ENCODE measurements around the gene RNF222.
"Not testable (repeated sequence)": the region's sequence is repeated elsewhere in the genome, so short reads cannot be mapped to it uniquely, and the experiment has no call there.

RNF222 gene

GRCh38 chr17:8405499-8406016 is 7.9 kb upstream of the RNF222 start:
- DNase-seq (no peak), ATAC-seq (replicated peaks) (no peak)
- no peaks in the 10 kb centered on the region for H3K9me3 Mint-ChIP-seq
- peaks cover 31 to 53% of the 10 kb centered on the region in 2 donors for H3K27me3 Mint-ChIP-seq
- peaks cover 0 to 4% of the 10 kb centered on the region in 2 donors for H3K4me1 Mint-ChIP-seq (ENCODE audit: low read depth in 2 of 2)
- peaks cover 6% of the 10 kb centered on the region for H3K36me3 Mint-ChIP-seq (ENCODE audit: insufficient read depth)
- H3K4me3 Mint-ChIP-seq, result no peak overlapping the region
- no peak overlapping the region for H3K27ac Mint-ChIP-seq

- Mint-ChIP-seq H3K9me3 (no peaks in the 10 kb centered on the region), H3K36me3 (ENCODE audit: insufficient read depth) (peaks cover 6% of the 10 kb centered on the region), H3K27ac (no peak overlapping the region), H3K27me3 (peaks cover 32 to 56% of the 10 kb centered on the region in 2 donors), H3K4me1 (ENCODE audit: low read depth in 2 of 2) (no peaks in the 10 kb centered on the region), H3K4me3 (no peak overlapping the region)
- DNase-seq, result no peak
- no peak for ATAC-seq (replicated peaks)
Measured at GRCh38 chr17:8402921-8403536, 5.4 kb upstream of the RNF222 start.

- Mint-ChIP-seq H3K27ac (no peak overlapping the region), H3K36me3 (ENCODE audit: insufficient read depth) (no peaks in the 10 kb centered on the region), H3K4me1 (ENCODE audit: low read depth in 2 of 2) (no peaks in the 10 kb centered on the region), H3K27me3 (peaks cover 39 to 71% of the 10 kb centered on the region in 2 donors), H3K9me3 (no peaks in the 10 kb centered on the region), H3K4me3 (no peak overlapping the region)
- ATAC-seq (replicated peaks), result no peak
- DNase-seq, result no peak
Measured at GRCh38 chr17:8401107-8401506, 3.5 kb upstream of the RNF222 start.

- ATAC-seq (replicated peaks) (no peak), DNase-seq (no peak)
- H3K4me1 Mint-ChIP-seq (ENCODE audit: low read depth in 2 of 2), result peaks cover 2 to 3% of the 10 kb centered on the region in 2 donors
- no peaks in the 10 kb centered on the region for H3K9me3 Mint-ChIP-seq
- peaks cover 39 to 59% of the 10 kb centered on the region in 2 donors for H3K27me3 Mint-ChIP-seq
- no peaks in the 10 kb centered on the region for H3K36me3 Mint-ChIP-seq (ENCODE audit: insufficient read depth)
- no peak overlapping the region for H3K4me3 Mint-ChIP-seq
- H3K27ac Mint-ChIP-seq, result no peak overlapping the region
Measured at GRCh38 chr17:8398980-8399379, 1.4 kb upstream of the RNF222 start.

GRCh38 chr17:8394497-8394896 is 3.1 kb downstream of the RNF222 start:
- not testable (repeated sequence) for H3K9me3 Mint-ChIP-seq; ATAC-seq (replicated peaks); H3K36me3 Mint-ChIP-seq (ENCODE audit: insufficient read depth); H3K4me3 Mint-ChIP-seq; DNase-seq
- Mint-ChIP-seq H3K27me3 (peaks cover 11 to 25% of the 10 kb centered on the region in 2 donors), H3K4me1 (ENCODE audit: low read depth in 2 of 2) (peaks cover 12 to 14% of the 10 kb centered on the region in 2 donors), H3K27ac (peak overlapping the region; percentile 90 to 95)

GRCh38 chr17:8393470-8394231 is 4.0 kb downstream of the RNF222 start:
- Mint-ChIP-seq H3K9me3 (no peaks in the 10 kb centered on the region), H3K27ac (peak overlapping the region; percentile 90 to 95), H3K36me3 (ENCODE audit: insufficient read depth) (peaks cover 2% of the 10 kb centered on the region), H3K4me3 (peak overlapping the region; percentile 71 to 72), H3K4me1 (ENCODE audit: low read depth in 2 of 2) (peaks cover 15 to 21% of the 10 kb centered on the region in 2 donors), H3K27me3 (peaks cover 11 to 24% of the 10 kb centered on the region in 2 donors)
- DNase-seq (peak; percentile 38 to 43 (median 43)), ATAC-seq (replicated peaks) (peak; percentile 99)

GRCh38 chr17:8392674-8393469 is 4.8 kb downstream of the RNF222 start:
- Mint-ChIP-seq H3K27ac (peak overlapping the region; percentile 90 to 95), H3K27me3 (peaks cover 7 to 16% of the 10 kb centered on the region in 2 donors), H3K9me3 (no peaks in the 10 kb centered on the region), H3K36me3 (ENCODE audit: insufficient read depth) (peaks cover 7% of the 10 kb centered on the region), H3K4me1 (ENCODE audit: low read depth in 2 of 2) (peaks cover 21 to 29% of the 10 kb centered on the region in 2 donors), H3K4me3 (peak overlapping the region in 1 of 2 donors; percentile 71)
- ATAC-seq (replicated peaks) (no peak), DNase-seq (no peak)

GRCh38 chr17:8392274-8392673 is 5.4 kb downstream of the RNF222 start:
- Mint-ChIP-seq H3K4me1 (ENCODE audit: low read depth in 2 of 2) (peaks cover 27 to 35% of the 10 kb centered on the region in 2 donors), H3K4me3 (no peak overlapping the region), H3K36me3 (ENCODE audit: insufficient read depth) (peaks cover 7% of the 10 kb centered on the region), H3K27ac (no peak overlapping the region), H3K9me3 (no peaks in the 10 kb centered on the region), H3K27me3 (peaks cover under 1 to 10% of the 10 kb centered on the region in 2 donors)
- no peak for ATAC-seq (replicated peaks)
- no peak for DNase-seq

GRCh38 chr17:8391711-8392110 is 5.9 kb downstream of the RNF222 start:
- Mint-ChIP-seq H3K9me3 (no peaks in the 10 kb centered on the region), H3K27me3 (peaks cover 0 to 5% of the 10 kb centered on the region in 2 donors), H3K36me3 (ENCODE audit: insufficient read depth) (peaks cover 7% of the 10 kb centered on the region), H3K4me1 (ENCODE audit: low read depth in 2 of 2) (peaks cover 30 to 37% of the 10 kb centered on the region in 2 donors), H3K27ac (no peak overlapping the region), H3K4me3 (no peak overlapping the region)
- ATAC-seq (replicated peaks) (no peak), DNase-seq (no peak)

- Mint-ChIP-seq H3K4me1 (ENCODE audit: low read depth in 2 of 2) (peaks cover 37 to 41% of the 10 kb centered on the region in 2 donors), H3K27ac (peak overlapping the region; percentile 80 to 83), H3K27me3 (no peaks in the 10 kb centered on the region), H3K36me3 (ENCODE audit: insufficient read depth) (peaks cover 26% of the 10 kb centered on the region), H3K9me3 (no peaks in the 10 kb centered on the region), H3K4me3 (peak overlapping the region; percentile 65 to 70)
- DNase-seq (peak; percentile 56 to 64 (median 60)), ATAC-seq (replicated peaks) (peak; percentile 70)
Measured at GRCh38 chr17:8387914-8388651, 9.5 kb downstream of the RNF222 start.

GRCh38 chr17:8386841-8387240 is 10.8 kb downstream of the RNF222 start:
- H3K4me3 Mint-ChIP-seq, result peak overlapping the region in 1 of 2 donors; percentile 1
- ATAC-seq (replicated peaks) (no peak), DNase-seq (no peak)
- no peaks in the 10 kb centered on the region for H3K9me3 Mint-ChIP-seq
- H3K4me1 Mint-ChIP-seq (ENCODE audit: low read depth in 2 of 2), result peaks cover 43 to 52% of the 10 kb centered on the region in 2 donors
- no peak overlapping the region for H3K27ac Mint-ChIP-seq
- H3K36me3 Mint-ChIP-seq (ENCODE audit: insufficient read depth), result peaks cover 38% of the 10 kb centered on the region
- no peaks in the 10 kb centered on the region for H3K27me3 Mint-ChIP-seq

GRCh38 chr17:8384801-8385378 is 12.7 kb downstream of the RNF222 start:
- DNase-seq, result no peak
- H3K9me3 Mint-ChIP-seq, result no peaks in the 10 kb centered on the region
- no peaks in the 10 kb centered on the region for H3K27me3 Mint-ChIP-seq
- peaks cover 58% of the 10 kb centered on the region for H3K36me3 Mint-ChIP-seq (ENCODE audit: insufficient read depth)
- peaks cover 53 to 63% of the 10 kb centered on the region in 2 donors for H3K4me1 Mint-ChIP-seq (ENCODE audit: low read depth in 2 of 2)
- peak overlapping the region; percentile 97 to 98 for H3K4me3 Mint-ChIP-seq
- ATAC-seq (replicated peaks), result no peak
- H3K27ac Mint-ChIP-seq, result peak overlapping the region in 1 of 2 donors; percentile 97
